ES-I3 (cell line): Measurements from ENCODE around the gene MACROD2.

ENCODE experiments used
- H3K36me3 ChIP-seq: 2 replicates; pipeline ENCODE4 v1.6.1; 2013; ENCODE audit warnings: mild to moderate bottlenecking, low read length, control low read depth, moderate library complexity; ENCODE audit not compliant: insufficient read depth
- H3K4me1 ChIP-seq: 2 replicates; pipeline ENCODE4 v1.6.1; 2013; ENCODE audit warnings: mild to moderate bottlenecking, control low read depth, low read length; ENCODE audit not compliant: insufficient read depth
- H3K9ac ChIP-seq: 2 replicates; pipeline ENCODE4 v1.6.1; 2013; ENCODE audit warnings: low read depth, mild to moderate bottlenecking, low read length, moderate library complexity
- H3K9me3 ChIP-seq: 2 replicates; pipeline ENCODE4 v1.6.1; 2013; ENCODE audit warnings: mild to moderate bottlenecking, low read length, moderate library complexity; ENCODE audit not compliant: control insufficient read depth, insufficient read depth

The MACROD2 gene

DNA sequence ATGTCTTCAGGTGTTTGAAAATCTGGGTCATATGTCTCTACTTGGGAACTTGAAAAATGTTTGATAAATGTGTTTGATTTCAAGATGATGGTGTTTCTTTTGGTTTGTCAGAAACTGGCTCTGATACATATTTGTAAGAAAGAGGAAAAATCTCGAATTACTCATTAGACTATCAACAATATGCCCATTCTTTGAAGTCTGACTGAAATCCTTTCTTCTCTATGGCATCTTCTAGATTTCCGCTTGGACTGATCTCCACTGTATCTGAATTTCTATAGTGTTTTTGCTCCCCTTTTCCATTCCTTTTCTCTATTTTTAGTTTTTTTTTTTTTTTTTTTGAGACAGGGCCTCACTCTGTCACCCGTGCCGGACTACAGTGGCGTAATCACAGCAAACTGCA, 1481.5 kb downstream of the MACROD2 start:
- Histone ChIP-seq H3K9me3 (no peaks in the 10 kb centered on the region), H3K36me3 (no peaks in the 10 kb centered on the region), H3K4me1 (no peaks in the 10 kb centered on the region), H3K9ac (no peak overlapping the region)

DNA sequence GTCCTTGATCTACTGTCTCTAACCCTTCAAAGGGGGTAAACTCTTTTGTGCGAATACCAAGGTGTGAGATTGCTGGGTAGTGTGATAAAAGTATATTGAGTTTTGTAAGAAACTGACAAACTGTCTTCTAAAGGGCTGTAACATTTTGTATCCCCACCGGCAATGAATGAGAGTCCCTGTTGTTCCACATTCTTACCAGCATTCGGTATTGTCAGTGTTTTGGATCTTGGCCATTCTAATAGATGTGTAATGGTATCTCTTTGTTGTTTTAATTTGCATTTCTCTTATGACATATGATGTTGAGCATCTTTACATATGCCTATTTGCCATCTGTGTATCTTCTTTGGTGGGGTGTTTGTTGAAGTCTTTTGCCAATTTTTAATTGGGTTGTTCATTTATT, 1487.2 kb downstream of the MACROD2 start:
- Histone ChIP-seq H3K4me1 (0 out of 2 replicates have a peak, but pooled peaks cover 3% of the 10 kb centered on the region), H3K9ac (no peak overlapping the region), H3K9me3 (no peaks in the 10 kb centered on the region)

GRCh38 chr20:15485519-15485918, 1490.2 kb downstream of the MACROD2 start:
- H3K4me1 ChIP-seq = 0 out of 2 replicates have a peak, but pooled peaks cover 3% of the 10 kb centered on the region
- no peaks in the 10 kb centered on the region for H3K36me3 ChIP-seq
- no peaks in the 10 kb centered on the region for H3K9me3 ChIP-seq
- no peak overlapping the region for H3K9ac ChIP-seq

More for the DNA sequence above, 1487.2 kb downstream of the MACROD2 start:
- H3K36me3 ChIP-seq = no peaks in the 10 kb centered on the region

DNA sequence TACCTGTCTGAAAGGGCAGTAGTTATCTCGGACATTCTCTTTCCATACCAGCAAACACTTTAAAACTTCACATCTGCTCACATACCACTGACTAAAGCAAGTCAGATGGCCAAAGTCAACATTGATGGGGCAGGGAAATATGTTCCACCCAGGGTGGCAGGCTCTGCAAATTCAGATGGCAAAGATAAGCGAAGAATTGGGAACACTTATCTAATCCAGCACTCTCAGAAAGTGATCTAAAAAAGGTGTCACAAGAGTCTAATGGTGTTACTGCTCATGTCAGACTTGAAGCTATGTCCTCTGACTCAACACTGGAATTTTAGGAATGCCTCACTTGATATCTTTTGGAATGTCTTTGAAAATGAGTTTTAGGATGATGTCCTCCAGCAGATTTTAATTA, 1491.7 kb downstream of the MACROD2 start:
- H3K4me1 ChIP-seq = 0 out of 2 replicates have a peak, but pooled peaks cover 3% of the 10 kb centered on the region
- no peaks in the 10 kb centered on the region for H3K36me3 ChIP-seq
- no peak overlapping the region for H3K9ac ChIP-seq
- no peaks in the 10 kb centered on the region for H3K9me3 ChIP-seq

DNA sequence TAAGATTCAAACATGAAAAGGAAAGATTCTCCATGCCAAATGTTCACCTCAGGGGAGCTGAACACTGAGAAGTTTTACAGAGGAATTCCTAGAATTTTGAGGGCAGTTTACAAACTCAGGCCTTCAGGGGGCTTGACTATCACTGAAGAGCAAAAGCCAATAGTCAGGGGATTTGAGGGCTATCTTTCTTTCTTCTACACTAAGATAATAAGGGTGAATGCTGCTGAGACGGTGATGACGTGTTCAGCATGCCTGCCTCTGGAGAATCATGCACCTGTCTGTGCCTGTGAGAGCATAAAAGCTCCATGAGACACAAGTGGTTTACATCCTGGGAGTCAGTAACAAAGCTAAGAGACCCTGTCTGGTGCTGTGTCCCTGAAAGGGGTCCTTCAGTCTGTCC, 1492.4 kb downstream of the MACROD2 start:
- H3K9me3 ChIP-seq = no peaks in the 10 kb centered on the region
- H3K9ac ChIP-seq = no peak overlapping the region
- H3K36me3 ChIP-seq = no peaks in the 10 kb centered on the region
- H3K4me1 ChIP-seq = 0 out of 2 replicates have a peak, but pooled peaks cover 3% of the 10 kb centered on the region

- 0 out of 2 replicates have a peak, but pooled peaks cover 3% of the 10 kb centered on the region for H3K4me1 ChIP-seq
- H3K36me3 ChIP-seq = no peaks in the 10 kb centered on the region
- H3K9ac ChIP-seq = no peak overlapping the region
- no peaks in the 10 kb centered on the region for H3K9me3 ChIP-seq
Measured at GRCh38 chr20:15491575-15491974, 1496.3 kb downstream of the MACROD2 start.

DNA sequence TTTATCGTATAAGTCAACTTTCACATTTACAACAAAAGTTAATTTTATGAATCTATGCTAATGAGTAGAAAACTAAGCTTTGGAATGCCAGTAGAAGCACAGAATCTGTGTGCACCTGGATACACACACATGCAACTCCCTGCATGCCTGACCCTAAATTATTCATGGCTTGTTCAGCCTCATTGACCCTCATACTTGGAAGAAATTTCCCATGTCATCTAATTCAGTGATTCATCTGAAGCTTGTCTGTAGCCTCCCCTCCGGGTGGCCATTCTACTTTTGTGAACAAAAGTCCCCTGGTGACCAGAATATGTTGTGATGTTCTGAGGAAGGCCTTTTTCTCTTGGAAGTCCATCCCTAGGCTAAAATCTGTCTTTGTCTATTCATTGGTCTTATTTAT, 1499.5 kb downstream of the MACROD2 start:
- Histone ChIP-seq H3K4me1 (no peaks in the 10 kb centered on the region), H3K9me3 (no peaks in the 10 kb centered on the region), H3K9ac (no peak overlapping the region), H3K36me3 (no peaks in the 10 kb centered on the region)

- Histone ChIP-seq H3K36me3 (no peaks in the 10 kb centered on the region), H3K4me1 (no peaks in the 10 kb centered on the region), H3K9me3 (no peaks in the 10 kb centered on the region), H3K9ac (no peak overlapping the region)
Measured at GRCh38 chr20:15496501-15497039, 1501.3 kb downstream of the MACROD2 start.

DNA sequence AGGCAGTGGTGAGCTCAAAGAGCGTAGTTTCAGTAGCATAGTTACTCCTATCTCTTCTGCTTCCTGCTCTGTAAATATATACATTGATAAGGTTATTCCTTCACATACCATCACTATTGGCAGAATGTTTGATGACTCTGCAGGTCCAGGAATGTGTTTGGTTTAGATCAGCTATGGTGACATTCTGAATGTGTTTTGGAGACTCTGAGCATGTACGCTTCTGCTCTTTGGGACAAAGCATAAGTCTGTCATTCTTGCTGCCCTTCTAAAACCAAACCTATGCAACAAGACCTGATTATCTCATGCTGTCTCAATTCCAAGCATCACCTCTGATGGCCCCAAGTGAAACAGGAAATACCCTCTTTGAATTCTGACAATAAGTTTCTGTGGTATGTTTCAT, 1503.6 kb downstream of the MACROD2 start:
- Histone ChIP-seq H3K4me1 (no peaks in the 10 kb centered on the region), H3K9ac (no peak overlapping the region), H3K36me3 (no peaks in the 10 kb centered on the region), H3K9me3 (no peaks in the 10 kb centered on the region)

DNA sequence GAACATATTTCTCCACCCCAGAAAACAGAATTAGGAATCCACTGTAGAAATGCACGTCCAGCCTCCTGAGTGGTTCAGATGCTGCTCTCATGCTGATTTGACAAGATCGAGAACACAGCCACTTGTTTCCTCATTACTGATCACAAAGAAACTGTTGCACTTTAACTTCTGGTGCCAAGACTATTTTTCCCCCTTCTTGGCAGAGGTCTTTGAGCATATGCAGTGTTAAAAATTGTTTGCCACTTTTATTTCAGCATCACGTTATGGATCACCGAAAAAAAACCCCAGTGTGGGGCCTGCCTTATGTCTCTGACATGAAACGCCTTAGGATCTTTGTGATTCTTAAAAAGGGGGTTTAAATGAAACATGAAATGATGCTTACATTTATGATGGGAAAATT, 1511.0 kb downstream of the MACROD2 start:
- Histone ChIP-seq H3K36me3 (no peaks in the 10 kb centered on the region), H3K9ac (no peak overlapping the region), H3K9me3 (no peaks in the 10 kb centered on the region), H3K4me1 (no peaks in the 10 kb centered on the region)

DNA sequence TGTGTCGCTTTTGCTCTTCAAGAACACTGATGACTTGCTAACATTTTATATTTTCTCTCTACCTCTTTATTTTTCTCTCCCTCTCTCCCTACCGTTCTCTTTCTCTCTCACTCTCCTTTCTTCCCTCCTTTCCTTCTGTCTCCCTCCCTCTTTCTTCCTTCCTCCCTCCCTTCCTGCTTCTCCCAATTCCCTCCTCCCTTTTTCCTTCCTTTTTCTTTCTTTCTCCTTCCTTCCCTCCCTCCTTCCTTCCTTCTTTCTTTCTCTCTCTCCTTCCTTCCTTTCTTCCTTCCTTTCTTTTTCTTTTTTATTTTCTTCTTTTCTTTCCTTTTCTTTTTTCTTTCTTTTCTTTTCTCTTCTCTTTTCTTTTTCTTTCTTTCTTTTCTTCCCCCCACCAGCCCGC, 1511.8 kb downstream of the MACROD2 start:
- no peaks in the 10 kb centered on the region for H3K36me3 ChIP-seq
- no peaks in the 10 kb centered on the region for H3K9me3 ChIP-seq
- H3K4me1 ChIP-seq = no peaks in the 10 kb centered on the region
- H3K9ac ChIP-seq = no peak overlapping the region

DNA sequence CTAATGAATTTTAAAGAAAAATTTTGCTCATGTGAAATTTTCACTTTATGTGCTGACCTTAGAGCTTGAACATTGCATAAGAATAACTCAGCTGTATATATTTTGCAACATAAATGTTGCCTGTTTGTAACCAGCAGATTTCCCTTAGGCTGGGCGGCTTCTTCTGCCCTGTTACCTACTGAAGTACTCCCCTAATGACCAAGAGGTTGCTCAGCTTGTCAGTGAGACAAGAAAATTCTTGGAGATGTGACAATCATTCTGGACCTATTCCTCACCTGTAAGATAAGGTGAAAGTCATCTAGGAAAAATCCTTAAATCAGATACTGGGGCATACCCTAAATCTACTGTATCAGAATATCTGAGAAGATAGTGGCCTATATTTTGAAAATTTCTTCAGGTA, 1516.2 kb downstream of the MACROD2 start:
- no peaks in the 10 kb centered on the region for H3K9me3 ChIP-seq
- no peaks in the 10 kb centered on the region for H3K4me1 ChIP-seq
- no peak overlapping the region for H3K9ac ChIP-seq
- no peaks in the 10 kb centered on the region for H3K36me3 ChIP-seq

DNA sequence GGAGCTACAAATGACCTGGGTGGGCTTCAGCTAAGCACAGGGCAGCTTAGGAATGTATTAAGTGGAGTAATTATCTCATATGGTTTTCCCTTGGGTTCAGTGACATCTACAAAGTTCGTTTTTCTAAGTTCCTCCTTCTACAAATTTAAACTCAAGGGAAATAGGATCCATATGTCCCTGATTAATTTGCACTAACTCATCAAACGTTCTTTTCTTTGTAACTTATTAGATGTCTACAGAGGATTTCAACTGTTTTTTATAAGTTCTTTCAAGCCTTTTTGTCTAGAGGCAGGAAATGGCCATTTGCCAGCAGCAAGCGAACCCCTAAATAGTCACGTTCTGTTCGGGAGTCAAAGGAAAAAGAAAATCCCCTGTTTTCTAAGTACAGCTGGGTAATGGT, 1517.6 kb downstream of the MACROD2 start:
- no peaks in the 10 kb centered on the region for H3K36me3 ChIP-seq
- no peaks in the 10 kb centered on the region for H3K4me1 ChIP-seq
- H3K9me3 ChIP-seq = no peaks in the 10 kb centered on the region
- H3K9ac ChIP-seq = no peak overlapping the region

GRCh38 chr20:15515691-15516090, 1520.4 kb downstream of the MACROD2 start:
- no peaks in the 10 kb centered on the region for H3K36me3 ChIP-seq
- H3K4me1 ChIP-seq = no peaks in the 10 kb centered on the region
- H3K9ac ChIP-seq = no peak overlapping the region
- no peaks in the 10 kb centered on the region for H3K9me3 ChIP-seq

GRCh38 chr20:15520930-15521524, 1525.7 kb downstream of the MACROD2 start:
- H3K4me1 ChIP-seq = no peaks in the 10 kb centered on the region
- no peaks in the 10 kb centered on the region for H3K9me3 ChIP-seq
- H3K36me3 ChIP-seq = no peaks in the 10 kb centered on the region
- no peak overlapping the region for H3K9ac ChIP-seq
